ENCODE data around the gene UBAP1.
"Not testable (repeated sequence)": the region's sequence is repeated elsewhere in the genome, so short reads cannot be mapped to it uniquely, and the experiment has no call there.

The UBAP1 gene

DNA sequence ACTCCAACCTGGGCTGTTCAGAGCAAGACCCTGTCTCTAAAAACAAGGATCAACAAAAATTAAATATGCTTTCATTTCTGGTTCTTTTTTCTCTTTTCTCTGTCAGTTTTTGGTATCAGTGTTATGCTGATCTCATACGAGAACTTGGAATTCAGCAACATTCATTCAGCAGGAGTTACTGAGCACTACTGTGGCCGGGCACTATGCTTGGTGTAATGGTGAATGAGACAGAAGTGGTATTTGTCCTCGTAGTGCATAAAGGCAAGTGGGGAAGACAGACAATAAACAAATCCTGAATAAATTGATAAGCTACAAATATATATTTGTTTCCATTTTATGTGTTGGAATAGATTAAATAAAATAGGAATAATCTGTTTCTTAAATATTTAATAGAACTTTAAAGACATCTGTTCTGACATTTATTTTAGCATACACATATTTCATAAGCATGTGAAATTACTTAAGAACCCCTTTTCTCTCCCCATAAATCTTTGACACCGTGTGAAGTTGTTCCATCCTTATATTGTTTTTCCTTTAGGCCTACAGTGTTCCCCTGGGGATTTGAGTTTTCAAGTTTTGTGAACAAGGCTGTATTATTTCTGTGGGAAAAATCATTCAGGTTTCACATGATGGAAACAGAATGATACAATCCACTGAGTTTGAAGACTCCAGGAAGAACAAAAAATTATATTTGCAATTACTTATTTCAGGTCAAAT is 24.6 kb downstream of the UBAP1 start:
- ATAC-seq (no peak), DNase-seq (ENCODE audit: low spot score in 2 of 2) (no peak)
- H3K4me1 Mint-ChIP-seq, result peaks cover 25% of the 10 kb centered on the region
- H3K36me3 Mint-ChIP-seq, result peaks cover 38% of the 10 kb centered on the region
- peak overlapping the region; percentile 8 for H3K27ac Mint-ChIP-seq
- no peaks in the 10 kb centered on the region for H3K9me3 Mint-ChIP-seq
- H3K4me3 Mint-ChIP-seq, result no peak overlapping the region

DNA sequence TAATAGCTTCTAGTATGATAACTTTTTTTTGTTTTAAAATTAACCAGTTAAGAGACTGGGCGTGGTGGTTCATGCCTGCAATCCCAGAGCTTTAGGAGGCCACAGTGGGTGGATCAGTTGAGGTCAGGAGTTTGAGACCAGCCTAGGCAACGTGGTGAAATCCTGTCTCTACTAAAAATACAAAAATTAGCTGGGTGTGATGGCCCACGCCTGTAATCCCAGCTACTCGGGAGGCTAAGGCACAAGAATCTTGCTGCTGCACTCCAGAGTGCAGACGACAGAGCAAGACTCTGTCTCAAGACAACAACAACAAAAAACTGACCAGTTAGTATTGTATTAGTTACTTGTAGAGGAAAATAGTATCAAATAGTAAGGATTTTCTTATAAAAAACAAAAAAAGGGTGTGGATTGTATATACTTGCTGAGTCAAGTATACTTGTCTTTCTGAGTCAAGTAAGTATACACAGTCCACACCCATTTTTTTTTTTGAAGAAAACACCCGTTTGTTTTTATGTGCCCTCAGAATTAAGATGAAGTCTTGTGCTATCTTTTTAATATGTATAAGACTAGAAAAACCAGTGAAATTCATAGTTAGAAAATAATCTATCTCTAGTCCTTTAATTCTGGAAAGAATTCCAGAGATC is 25.3 kb downstream of the UBAP1 start:
- Mint-ChIP-seq H3K27ac (peak overlapping the region; percentile 10), H3K36me3 (peaks cover 38% of the 10 kb centered on the region), H3K4me3 (no peak overlapping the region), H3K4me1 (peaks cover 23% of the 10 kb centered on the region), H3K9me3 (no peaks in the 10 kb centered on the region)
- DNase-seq (ENCODE audit: low spot score in 2 of 2) (no peak), ATAC-seq (no peak)

DNA sequence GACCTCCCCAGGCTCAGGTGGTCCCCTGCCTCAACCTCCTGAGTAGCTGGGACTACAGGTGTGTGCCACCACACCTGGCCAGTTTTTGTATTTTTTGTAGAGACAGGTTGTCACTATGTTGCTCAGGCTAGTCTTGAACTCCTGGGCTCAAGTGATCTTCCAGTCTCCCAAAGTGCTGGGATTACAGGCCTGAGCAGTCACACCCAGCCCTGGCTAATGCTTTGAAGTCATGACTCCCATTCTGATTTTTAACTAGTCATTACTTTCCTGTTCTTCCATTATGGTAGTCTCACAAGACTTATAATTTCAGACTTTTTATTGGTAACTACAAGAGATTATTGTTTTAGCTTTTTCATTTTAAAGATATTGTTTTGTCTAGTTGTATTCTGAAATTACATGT is 26.3 kb downstream of the UBAP1 start:
- Mint-ChIP-seq H3K36me3 (peaks cover 42% of the 10 kb centered on the region), H3K4me3 (no peak overlapping the region), H3K9me3 (no peaks in the 10 kb centered on the region), H3K27ac (peak overlapping the region; percentile 3), H3K4me1 (peaks cover 24% of the 10 kb centered on the region)
- no peak for DNase-seq (ENCODE audit: low spot score in 2 of 2)
- no peak for ATAC-seq

DNA sequence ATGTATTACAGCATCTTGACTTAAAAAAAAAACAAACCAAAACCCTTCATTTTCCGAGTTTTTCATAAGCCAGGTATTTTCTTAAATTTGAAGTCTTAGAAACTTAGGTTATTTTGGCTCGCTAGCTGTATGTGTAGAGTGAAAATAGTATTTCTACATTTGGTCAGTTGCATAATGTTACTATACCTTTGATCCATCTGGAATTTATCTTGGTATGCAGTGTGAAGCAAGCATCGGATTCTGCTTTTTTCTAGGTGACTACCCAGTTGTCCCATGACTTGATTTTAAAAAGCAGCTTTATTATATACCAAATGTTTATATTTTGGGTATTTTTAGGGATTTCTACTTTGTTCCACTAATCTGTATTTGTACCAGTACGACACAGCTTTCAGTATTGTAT is 27.7 kb downstream of the UBAP1 start:
- no peak for ATAC-seq
- Mint-ChIP-seq H3K27ac (no peak overlapping the region), H3K36me3 (peaks cover 35% of the 10 kb centered on the region), H3K4me3 (no peak overlapping the region), H3K9me3 (no peaks in the 10 kb centered on the region), H3K4me1 (peaks cover 20% of the 10 kb centered on the region)
- no peak for DNase-seq (ENCODE audit: low spot score in 2 of 2)

DNA sequence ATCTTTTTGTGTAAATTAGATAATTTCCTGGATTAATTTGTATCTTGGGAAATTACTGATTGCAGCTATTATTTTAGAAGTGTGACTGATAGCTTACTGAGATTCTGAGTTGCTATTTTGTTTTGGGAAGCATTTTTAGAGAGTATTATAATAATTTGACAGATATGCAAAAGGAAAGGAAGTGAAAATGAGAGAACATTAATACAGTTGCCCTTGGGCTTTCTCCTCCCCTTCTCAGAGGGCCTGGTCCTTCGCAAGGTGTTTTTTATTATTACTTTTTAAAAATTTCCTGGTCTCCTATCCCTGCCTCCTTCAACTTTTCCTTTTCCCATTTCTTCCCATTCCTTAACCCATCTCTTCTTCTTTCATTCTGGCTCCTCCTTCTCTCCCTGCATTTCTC is 32.6 kb downstream of the UBAP1 start:
- H3K4me3 Mint-ChIP-seq, result no peak overlapping the region

DNA sequence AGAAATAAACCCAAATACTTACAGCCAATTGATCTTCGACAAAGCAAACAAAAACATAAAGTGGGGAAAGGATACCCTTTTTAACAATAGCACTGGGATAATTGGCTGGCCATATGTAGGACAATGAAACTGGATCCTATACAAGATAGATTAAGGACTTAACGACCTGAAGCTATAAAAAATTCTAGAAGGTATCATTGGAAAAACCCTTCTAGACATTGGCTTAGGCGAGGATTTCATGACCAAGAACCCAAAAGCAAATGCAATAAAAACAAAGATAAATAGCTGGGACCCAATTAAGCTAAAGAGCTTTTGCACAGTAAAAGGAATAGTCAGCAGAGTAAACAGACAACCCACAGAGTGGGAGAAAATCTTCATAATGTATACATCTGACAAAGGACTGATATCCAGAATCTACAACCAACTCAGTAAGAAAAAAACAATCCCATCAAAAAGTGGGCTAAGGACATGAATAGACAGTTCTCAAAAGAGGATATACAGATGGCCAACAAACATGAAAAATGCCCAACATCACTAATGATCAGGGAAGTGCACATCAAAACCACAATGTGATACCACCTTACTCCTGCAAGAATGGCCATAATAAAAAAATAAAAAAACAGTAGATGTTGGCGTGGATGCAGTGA is 35.6 kb downstream of the UBAP1 start:
- not testable (repeated sequence) for H3K9me3 Mint-ChIP-seq; DNase-seq (ENCODE audit: low spot score in 2 of 2); H3K4me3 Mint-ChIP-seq; H3K27ac Mint-ChIP-seq; ATAC-seq
- Mint-ChIP-seq H3K36me3 (peaks cover 19% of the 10 kb centered on the region), H3K4me1 (peaks cover 23% of the 10 kb centered on the region)

More for the DNA sequence above, 32.6 kb downstream of the UBAP1 start:
- no peaks in the 10 kb centered on the region for H3K9me3 Mint-ChIP-seq
- no peak for ATAC-seq
- peaks cover 24% of the 10 kb centered on the region for H3K36me3 Mint-ChIP-seq
- DNase-seq (ENCODE audit: low spot score in 2 of 2), result no peak
- H3K4me1 Mint-ChIP-seq, result peaks cover 27% of the 10 kb centered on the region
- no peak overlapping the region for H3K27ac Mint-ChIP-seq

DNA sequence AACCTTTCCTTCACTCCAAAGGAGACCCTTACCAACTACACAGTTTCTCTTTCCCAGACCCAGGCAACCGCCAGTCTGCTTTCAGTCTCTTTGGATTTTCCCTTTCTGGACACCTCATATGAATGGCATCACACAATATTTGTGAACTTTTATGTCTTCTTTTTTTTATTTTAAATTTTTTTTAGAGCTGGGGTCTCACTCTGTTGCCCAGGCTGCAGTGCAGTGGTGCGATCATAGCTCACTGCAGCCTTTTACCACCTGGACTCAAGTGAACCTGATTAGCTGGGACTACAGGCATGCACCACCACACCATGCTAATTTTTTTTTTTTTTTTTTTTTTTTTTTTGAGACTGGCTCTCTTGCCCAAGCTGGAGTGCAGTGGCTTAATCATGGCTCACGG is 37.5 kb downstream of the UBAP1 start:
- H3K36me3 Mint-ChIP-seq, result peaks cover 20% of the 10 kb centered on the region
- no peaks in the 10 kb centered on the region for H3K9me3 Mint-ChIP-seq
- ATAC-seq (no peak), DNase-seq (ENCODE audit: low spot score in 2 of 2) (no peak)
- no peak overlapping the region for H3K4me3 Mint-ChIP-seq
- peaks cover 16% of the 10 kb centered on the region for H3K4me1 Mint-ChIP-seq
- H3K27ac Mint-ChIP-seq, result no peak overlapping the region

DNA sequence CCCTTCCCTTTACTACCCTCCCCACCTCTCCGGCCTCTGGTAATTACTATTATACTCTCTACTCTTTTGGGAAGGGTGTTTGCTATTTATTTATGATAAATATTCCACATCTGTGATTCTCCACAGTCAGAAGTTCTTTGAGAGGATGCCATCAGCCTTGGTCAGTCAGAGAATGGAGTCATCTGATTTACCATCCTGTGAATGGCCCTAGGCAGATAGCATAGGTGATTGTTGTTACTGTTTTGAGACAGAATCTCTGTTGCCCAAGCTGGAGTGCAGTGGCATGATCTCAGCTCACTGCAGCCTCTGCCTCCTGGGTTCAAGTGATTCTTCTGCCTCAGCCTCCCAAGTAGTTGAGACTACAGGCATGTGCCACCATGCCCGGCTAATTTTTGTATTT is 38.2 kb downstream of the UBAP1 start:
- not testable (repeated sequence) for H3K4me3 Mint-ChIP-seq; ATAC-seq; H3K9me3 Mint-ChIP-seq; DNase-seq (ENCODE audit: low spot score in 2 of 2)
- Mint-ChIP-seq H3K27ac (peak overlapping the region; percentile 40), H3K4me1 (peaks cover 21% of the 10 kb centered on the region), H3K36me3 (peaks cover 27% of the 10 kb centered on the region)

DNA sequence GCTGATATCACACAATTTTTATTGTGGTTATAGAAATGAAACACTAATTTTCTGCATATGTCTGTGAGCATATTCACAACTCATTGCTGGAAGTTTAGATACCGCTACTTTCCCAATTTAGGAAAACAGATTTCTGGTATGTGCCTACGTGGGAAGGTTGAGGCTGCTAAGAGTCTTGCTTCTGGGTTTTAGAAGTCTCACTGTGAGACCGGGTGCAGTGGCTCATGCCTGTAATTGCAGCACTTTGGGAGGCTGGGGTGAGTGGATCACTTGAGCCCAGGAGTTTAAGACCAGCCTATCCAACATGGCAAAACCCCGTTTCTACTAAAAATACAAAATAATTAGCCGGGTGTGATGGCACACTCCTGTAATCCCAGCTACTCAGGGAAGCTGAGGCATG is 39.6 kb downstream of the UBAP1 start:
- H3K4me3 Mint-ChIP-seq, result no peak overlapping the region
- peaks cover 36% of the 10 kb centered on the region for H3K36me3 Mint-ChIP-seq
- H3K4me1 Mint-ChIP-seq, result peaks cover 21% of the 10 kb centered on the region
- ATAC-seq (no peak), DNase-seq (ENCODE audit: low spot score in 2 of 2) (no peak)
- H3K27ac Mint-ChIP-seq, result no peak overlapping the region
- H3K9me3 Mint-ChIP-seq, result no peaks in the 10 kb centered on the region

DNA sequence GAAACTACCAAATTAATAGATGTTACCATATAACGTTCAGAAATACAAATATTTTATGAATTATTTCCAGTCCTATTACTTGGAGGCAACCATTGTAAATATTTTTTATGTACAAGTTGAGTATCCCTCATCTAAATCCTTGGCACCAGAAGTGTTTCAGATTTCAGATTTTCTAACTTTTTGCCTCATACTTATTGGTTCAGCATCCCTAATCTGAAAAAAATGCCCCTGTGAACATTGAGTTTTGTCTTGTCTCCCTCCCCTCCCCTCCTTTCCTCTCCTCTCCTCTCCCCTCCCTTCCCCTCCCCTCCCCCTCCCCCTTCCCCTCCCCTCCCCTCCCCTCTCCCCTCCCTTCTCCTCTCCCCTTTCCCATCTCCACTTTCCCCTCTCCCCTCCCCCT is 40.6 kb downstream of the UBAP1 start:
- H3K27ac Mint-ChIP-seq, result no peak overlapping the region
- peaks cover 36% of the 10 kb centered on the region for H3K36me3 Mint-ChIP-seq
- peaks cover 18% of the 10 kb centered on the region for H3K4me1 Mint-ChIP-seq
- DNase-seq (ENCODE audit: low spot score in 2 of 2), result no peak
- no peak for ATAC-seq
- no peaks in the 10 kb centered on the region for H3K9me3 Mint-ChIP-seq
- H3K4me3 Mint-ChIP-seq, result no peak overlapping the region

DNA sequence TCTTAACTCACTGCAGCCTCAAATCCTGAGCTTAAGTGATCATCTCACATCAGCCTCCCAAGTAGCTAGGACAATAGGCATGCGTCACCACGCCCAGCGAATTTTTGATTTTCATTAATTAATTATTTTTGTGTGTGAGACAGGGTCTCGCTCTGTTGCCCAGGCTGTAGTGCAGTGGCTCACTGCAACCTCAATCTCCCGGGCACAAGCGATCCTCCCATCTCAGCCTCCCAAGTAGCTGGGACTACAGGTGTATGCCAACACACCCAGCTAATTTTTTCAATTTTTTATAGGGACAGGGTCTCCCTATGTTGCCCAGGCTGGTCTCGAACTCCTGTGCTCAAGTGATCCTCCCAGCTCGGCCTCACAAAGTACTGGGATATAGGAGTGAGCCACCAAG is 41.4 kb downstream of the UBAP1 start:
- Mint-ChIP-seq H3K9me3 (no peaks in the 10 kb centered on the region), H3K4me3 (no peak overlapping the region), H3K27ac (peak overlapping the region; percentile 65), H3K36me3 (peaks cover 36% of the 10 kb centered on the region), H3K4me1 (peaks cover 16% of the 10 kb centered on the region)
- ATAC-seq (no peak), DNase-seq (ENCODE audit: low spot score in 2 of 2) (no peak)

DNA sequence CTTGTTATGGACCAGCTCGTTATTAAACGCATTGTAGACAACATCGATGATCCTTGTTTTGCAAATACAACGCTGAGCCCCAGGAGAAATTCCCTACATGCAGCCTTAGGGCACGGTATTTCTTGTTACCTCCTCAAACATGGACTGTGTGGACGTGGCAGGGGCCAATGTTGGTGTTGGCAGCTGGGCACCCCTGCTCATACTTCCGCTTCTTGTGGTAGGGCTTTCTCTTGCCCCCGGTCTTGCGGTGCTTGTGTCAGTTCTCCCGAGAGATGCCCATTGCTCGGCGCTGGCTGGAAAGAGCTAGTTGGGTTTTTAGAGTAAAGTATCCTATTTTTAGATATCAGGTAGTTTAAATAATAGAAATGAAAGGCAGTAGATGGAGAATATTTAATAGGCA is 45.5 kb downstream of the UBAP1 start:
- Mint-ChIP-seq H3K27ac (peak overlapping the region; percentile 63), H3K4me3 (no peak overlapping the region), H3K4me1 (peaks cover 16% of the 10 kb centered on the region), H3K9me3 (no peaks in the 10 kb centered on the region), H3K36me3 (peaks cover 52% of the 10 kb centered on the region)
- ATAC-seq (no peak), DNase-seq (ENCODE audit: low spot score in 2 of 2) (no peak)

DNA sequence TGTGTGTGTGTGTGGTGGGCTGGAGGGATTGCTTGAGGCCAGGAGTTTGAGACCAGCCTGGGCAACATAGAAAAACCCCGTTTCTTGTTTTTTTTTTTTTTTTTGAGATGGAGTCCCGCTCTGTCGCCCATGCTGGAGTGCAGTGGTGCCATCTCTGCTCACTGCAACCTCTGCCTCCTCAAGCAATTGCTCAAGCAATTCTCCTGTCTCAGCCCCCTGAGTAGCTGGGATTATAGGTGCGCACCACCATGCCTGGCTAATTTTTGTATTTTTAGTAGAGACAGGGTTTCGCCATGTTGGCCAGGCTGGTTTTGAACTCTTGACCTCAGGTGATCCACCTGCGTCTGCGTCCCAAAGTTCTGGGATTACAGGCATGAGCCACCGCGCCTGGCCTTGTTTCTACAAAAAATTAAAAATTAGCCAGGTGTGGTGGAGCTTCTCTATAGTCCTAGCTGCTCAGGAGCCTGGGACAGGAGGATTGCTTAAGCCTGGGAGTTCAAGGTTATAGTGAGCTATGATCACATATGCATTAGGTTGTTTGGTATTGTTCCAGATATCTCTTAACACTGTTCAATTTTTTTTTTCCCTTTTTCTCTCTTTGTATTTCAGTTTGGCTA is 47.4 kb downstream of the UBAP1 start:
- Mint-ChIP-seq H3K4me1 (peaks cover 16% of the 10 kb centered on the region), H3K36me3 (peaks cover 48% of the 10 kb centered on the region)
- DNase-seq (ENCODE audit: low spot score in 2 of 2); H3K27ac Mint-ChIP-seq; H3K9me3 Mint-ChIP-seq; H3K4me3 Mint-ChIP-seq; ATAC-seq: not testable (repeated sequence)

DNA sequence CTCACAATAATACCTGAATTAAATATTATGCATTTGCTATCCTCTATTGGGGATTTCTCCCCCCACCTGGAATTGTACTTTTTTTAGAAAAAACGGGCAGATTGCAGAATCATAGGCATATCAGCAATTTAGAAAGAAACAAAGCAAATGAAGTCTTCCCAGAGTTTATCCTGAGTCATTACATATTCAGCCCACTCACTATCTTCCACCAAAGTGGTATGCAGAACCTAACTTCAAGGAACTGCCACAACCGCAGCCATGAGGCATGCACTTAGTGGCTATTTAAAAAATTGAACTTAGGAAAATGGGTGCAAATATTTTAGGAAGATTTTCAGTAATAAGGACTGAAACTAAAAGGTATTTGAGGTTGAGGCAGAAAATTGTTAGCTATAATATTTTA is 48.6 kb downstream of the UBAP1 start:
- ATAC-seq (no peak), DNase-seq (ENCODE audit: low spot score in 2 of 2) (no peak)
- no peak overlapping the region for H3K4me3 Mint-ChIP-seq
- no peak overlapping the region for H3K27ac Mint-ChIP-seq
- peaks cover 8% of the 10 kb centered on the region for H3K4me1 Mint-ChIP-seq
- H3K9me3 Mint-ChIP-seq, result no peaks in the 10 kb centered on the region
- peaks cover 45% of the 10 kb centered on the region for H3K36me3 Mint-ChIP-seq

DNA sequence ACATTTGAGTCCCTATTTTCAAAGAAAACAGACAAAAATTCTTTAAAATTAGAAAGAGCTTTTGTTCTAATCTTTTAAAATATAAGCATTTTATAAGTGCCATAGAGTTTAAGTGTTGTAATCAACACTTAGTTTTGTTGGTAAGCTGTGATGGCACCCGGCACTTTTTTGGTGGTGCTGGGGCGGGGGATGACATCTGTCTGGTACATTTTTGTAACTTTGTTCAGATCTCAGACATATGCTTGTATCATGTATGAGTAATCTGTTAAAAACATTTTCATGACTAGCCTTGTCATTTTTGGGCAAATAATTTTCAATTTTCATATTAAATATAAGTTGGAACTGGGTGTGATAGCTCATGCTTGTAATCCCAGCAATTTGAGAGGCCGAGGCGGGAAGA is 51.7 kb downstream of the UBAP1 start:
- no peaks in the 10 kb centered on the region for H3K4me1 Mint-ChIP-seq
- ATAC-seq (no peak), DNase-seq (ENCODE audit: low spot score in 2 of 2) (no peak)
- H3K9me3 Mint-ChIP-seq, result no peaks in the 10 kb centered on the region
- no peak overlapping the region for H3K27ac Mint-ChIP-seq
- H3K4me3 Mint-ChIP-seq, result no peak overlapping the region
- peaks cover 54% of the 10 kb centered on the region for H3K36me3 Mint-ChIP-seq

Data from stimulated activated effector memory CD8-positive, alpha-beta T cell treated with anti-CD3 and anti-CD28 coated beads, Interleukin-12 subunit alpha, Interleukin-12 subunit beta, amount 100 ng/mL, for 72 hours (primary cell).